Prostate gland (tissue), 2 donors: ENCODE data around the gene OLFM3.

Source experiments
- CTCF ChIP-seq, 4 experiments: fragments of 200-600 bp in 2 of 4; fragments of 450-650 bp in 2 of 4; sonication (generic) in 2 of 4; IDR thresholded peaks; 1 replicate in 3 of 4; 2 replicates in 1 of 4; pipeline ENCODE4 v1.5.1; 2016 to 2019; ENCODE audit warnings: antibody characterized with exemption in 4 of 4, mild to moderate bottlenecking in 2 of 4, moderate library complexity in 2 of 4
- POLR2A ChIP-seq: fragments of 450-650 bp; IDR thresholded peaks from one replicate; pipeline ENCODE4 v1.6.1; 2016; ENCODE audit warnings: antibody characterized with exemption, mild to moderate bottlenecking
- POLR2AphosphoS5 ChIP-seq: sonication (generic); formaldehyde crosslinking; IDR thresholded peaks from one replicate; pipeline ENCODE4 v1.6.1; 2017; ENCODE audit warnings: antibody characterized with exemption

- TF ChIP-seq CTCF (IDR thresholded peaks at IDR 0.05) (no peak), POLR2A (no peak), POLR2AphosphoS5 (no peak)
Observed at GRCh38 chr1:101995984-101996745, 561 bp downstream of the OLFM3 start.
